ENCODE results near the gene ZDHHC3.
A peak's percentile ranks its signal among the peaks of the same experiment; 100 is the strongest.

The ZDHHC3 gene

GRCh38 chr3:44968447-44968858 is 7.5 kb downstream of the ZDHHC3 start:
- no peak for DNase-seq
- H4K8ac ChIP-seq (ENCODE audit: low read depth, low read length): no peak overlapping the region
- H2BK12ac ChIP-seq (ENCODE audit: low read length): no peak overlapping the region
- H2AFZ ChIP-seq (ENCODE audit: insufficient read depth, low read length, poor library complexity): no peak overlapping the region
- H3K9me3 ChIP-seq (ENCODE audit: insufficient read depth, low read depth, low read length): no peaks in the 10 kb centered on the region
- no peak overlapping the region for H3K23ac ChIP-seq (ENCODE audit: low read length)
- no peak overlapping the region for H3K4me3 ChIP-seq (ENCODE audit: low read depth, low read length)
- H2BK120ac ChIP-seq (ENCODE audit: insufficient read depth, low read length, poor library complexity): no peak overlapping the region
- H3K4ac ChIP-seq (ENCODE audit: low read depth, low read length): no peak overlapping the region
- H3K79me1 ChIP-seq (ENCODE audit: low read length): no peaks in the 10 kb centered on the region
- no peak overlapping the region for H4K12ac ChIP-seq (ENCODE audit: low read depth, low read length)
- H3K79me2 ChIP-seq (ENCODE audit: control insufficient read depth, insufficient read depth, low read length, poor library complexity): no peaks in the 10 kb centered on the region
- no CpG with 5 or more reads among the region's 6 CpGs for WGBS (ENCODE audit: extremely low coverage, insufficient coverage, insufficient read length)
- peaks cover 7 to 26% of the 10 kb centered on the region in 2 experiments for H3K4me1 ChIP-seq (ENCODE audit: control insufficient read depth in 1 of 2, insufficient read depth in 2 of 2, low read length in 2 of 2)
- no peak overlapping the region for H2BK5ac ChIP-seq (ENCODE audit: low read depth, low read length, poor library complexity)
- H3K27me3 ChIP-seq (ENCODE audit: insufficient read depth, low read length): no peaks in the 10 kb centered on the region
- H3K27ac ChIP-seq (ENCODE audit: low read depth, low read length): no peak overlapping the region
- no peak overlapping the region for H4K91ac ChIP-seq (ENCODE audit: low read depth, low read length)
- no peak overlapping the region for H2AK5ac ChIP-seq (ENCODE audit: low read length)
- H3K36me3 ChIP-seq (ENCODE audit: control insufficient read depth in 1 of 2, insufficient read depth in 2 of 2, low read length in 2 of 2): no peaks in the 10 kb centered on the region
- no peak overlapping the region for H3K14ac ChIP-seq (ENCODE audit: low read length)
- no peak overlapping the region for H3K4me2 ChIP-seq (ENCODE audit: low read length)
- H3K9ac ChIP-seq (ENCODE audit: low read length): no peak overlapping the region
- no peak overlapping the region for H3K18ac ChIP-seq (ENCODE audit: low read length)

- Histone ChIP-seq H3K4ac (ENCODE audit: low read depth, low read length) (no peak overlapping the region), H4K8ac (ENCODE audit: low read depth, low read length) (no peak overlapping the region), H2AFZ (ENCODE audit: insufficient read depth, low read length, poor library complexity) (no peak overlapping the region)
These were observed 9.1 kb downstream of the ZDHHC3 start for GRCh38 chr3:44966795-44967278.

GRCh38 chr3:44965165-44965564 is 10.8 kb downstream of the ZDHHC3 start:
- Histone ChIP-seq H3K9ac (ENCODE audit: low read length) (no peak overlapping the region), H2AK5ac (ENCODE audit: low read length) (no peak overlapping the region), H2BK5ac (ENCODE audit: low read depth, low read length, poor library complexity) (no peak overlapping the region), H3K18ac (ENCODE audit: low read length) (no peak overlapping the region), H3K9me3 (ENCODE audit: insufficient read depth, low read depth, low read length) (no peaks in the 10 kb centered on the region), H2BK120ac (ENCODE audit: insufficient read depth, low read length, poor library complexity) (no peak overlapping the region), H3K27ac (ENCODE audit: low read depth, low read length) (no peak overlapping the region), H3K36me3 (ENCODE audit: control insufficient read depth in 1 of 2, insufficient read depth in 2 of 2, low read length in 2 of 2) (no peaks in the 10 kb centered on the region), H3K79me1 (ENCODE audit: low read length) (no peaks in the 10 kb centered on the region), H2AFZ (ENCODE audit: insufficient read depth, low read length, poor library complexity) (no peak overlapping the region), H3K4me2 (ENCODE audit: low read length) (no peak overlapping the region), H2BK12ac (ENCODE audit: low read length) (no peak overlapping the region), H3K23ac (ENCODE audit: low read length) (no peak overlapping the region), H3K79me2 (ENCODE audit: control insufficient read depth, insufficient read depth, low read length, poor library complexity) (no peaks in the 10 kb centered on the region), H4K8ac (ENCODE audit: low read depth, low read length) (no peak overlapping the region), H4K91ac (ENCODE audit: low read depth, low read length) (no peak overlapping the region), H3K27me3 (ENCODE audit: insufficient read depth, low read length) (no peaks in the 10 kb centered on the region), H3K4me3 (ENCODE audit: low read depth, low read length) (no peak overlapping the region), H4K12ac (ENCODE audit: low read depth, low read length) (no peak overlapping the region), H3K4me1 (ENCODE audit: control insufficient read depth in 1 of 2, insufficient read depth in 2 of 2, low read length in 2 of 2) (peaks cover 4 to 17% of the 10 kb centered on the region in 2 experiments), H3K4ac (ENCODE audit: low read depth, low read length) (peak overlapping the region; percentile 1), H3K14ac (ENCODE audit: low read length) (no peak overlapping the region)
- DNase-seq: no peak
- no CpG with 5 or more reads among the region's 3 CpGs for WGBS (ENCODE audit: extremely low coverage, insufficient coverage, insufficient read length)

More at GRCh38 chr3:44966795-44967278, 9.1 kb downstream of the ZDHHC3 start:
- no peak overlapping the region for H3K14ac ChIP-seq (ENCODE audit: low read length)
- no peak overlapping the region for H2BK120ac ChIP-seq (ENCODE audit: insufficient read depth, low read length, poor library complexity)
- H3K4me3 ChIP-seq (ENCODE audit: low read depth, low read length): no peak overlapping the region
- H3K23ac ChIP-seq (ENCODE audit: low read length): no peak overlapping the region
- no peak overlapping the region for H4K91ac ChIP-seq (ENCODE audit: low read depth, low read length)
- H4K12ac ChIP-seq (ENCODE audit: low read depth, low read length): no peak overlapping the region
- H3K4me2 ChIP-seq (ENCODE audit: low read length): no peak overlapping the region
- no peaks in the 10 kb centered on the region for H3K9me3 ChIP-seq (ENCODE audit: insufficient read depth, low read depth, low read length)
- H2BK5ac ChIP-seq (ENCODE audit: low read depth, low read length, poor library complexity): no peak overlapping the region
- no peak overlapping the region for H2BK12ac ChIP-seq (ENCODE audit: low read length)
- H3K79me1 ChIP-seq (ENCODE audit: low read length): no peaks in the 10 kb centered on the region
- peaks cover 7 to 25% of the 10 kb centered on the region in 2 experiments for H3K4me1 ChIP-seq (ENCODE audit: control insufficient read depth in 1 of 2, insufficient read depth in 2 of 2, low read length in 2 of 2)
- H3K27ac ChIP-seq (ENCODE audit: low read depth, low read length): no peak overlapping the region
- WGBS (ENCODE audit: extremely low coverage, insufficient coverage, insufficient read length): no CpG with 5 or more reads among the region's 3 CpGs
- H3K9ac ChIP-seq (ENCODE audit: low read length): no peak overlapping the region
- peak; percentile 77 to 81 for DNase-seq
- no peaks in the 10 kb centered on the region for H3K36me3 ChIP-seq (ENCODE audit: control insufficient read depth in 1 of 2, insufficient read depth in 2 of 2, low read length in 2 of 2)
- no peaks in the 10 kb centered on the region for H3K27me3 ChIP-seq (ENCODE audit: insufficient read depth, low read length)
- no peak overlapping the region for H2AK5ac ChIP-seq (ENCODE audit: low read length)
- H3K18ac ChIP-seq (ENCODE audit: low read length): no peak overlapping the region
- no peaks in the 10 kb centered on the region for H3K79me2 ChIP-seq (ENCODE audit: control insufficient read depth, insufficient read depth, low read length, poor library complexity)

- Histone ChIP-seq H3K14ac (ENCODE audit: low read length) (no peak overlapping the region), H4K8ac (ENCODE audit: low read depth, low read length) (no peak overlapping the region), H4K91ac (ENCODE audit: low read depth, low read length) (no peak overlapping the region), H4K12ac (ENCODE audit: low read depth, low read length) (no peak overlapping the region), H2AFZ (ENCODE audit: insufficient read depth, low read length, poor library complexity) (no peak overlapping the region), H3K79me2 (ENCODE audit: control insufficient read depth, insufficient read depth, low read length, poor library complexity) (no peaks in the 10 kb centered on the region), H3K27ac (ENCODE audit: low read depth, low read length) (no peak overlapping the region), H3K23ac (ENCODE audit: low read length) (no peak overlapping the region), H3K4me2 (ENCODE audit: low read length) (no peak overlapping the region), H3K79me1 (ENCODE audit: low read length) (no peaks in the 10 kb centered on the region), H3K9me3 (ENCODE audit: insufficient read depth, low read depth, low read length) (no peaks in the 10 kb centered on the region), H3K4me3 (ENCODE audit: low read depth, low read length) (no peak overlapping the region), H3K18ac (ENCODE audit: low read length) (no peak overlapping the region), H3K9ac (ENCODE audit: low read length) (no peak overlapping the region), H2AK5ac (ENCODE audit: low read length) (no peak overlapping the region), H2BK120ac (ENCODE audit: insufficient read depth, low read length, poor library complexity) (no peak overlapping the region), H3K27me3 (ENCODE audit: insufficient read depth, low read length) (no peaks in the 10 kb centered on the region), H2BK5ac (ENCODE audit: low read depth, low read length, poor library complexity) (no peak overlapping the region), H3K36me3 (ENCODE audit: control insufficient read depth in 1 of 2, insufficient read depth in 2 of 2, low read length in 2 of 2) (peaks cover 4 to 5% of the 10 kb centered on the region in 2 experiments), H2BK12ac (ENCODE audit: low read length) (no peak overlapping the region), H3K4ac (ENCODE audit: low read depth, low read length) (no peak overlapping the region), H3K4me1 (ENCODE audit: control insufficient read depth in 1 of 2, insufficient read depth in 2 of 2, low read length in 2 of 2) (peaks cover 5 to 10% of the 10 kb centered on the region in 2 experiments)
- WGBS (ENCODE audit: extremely low coverage, insufficient coverage, insufficient read length): no CpG with 5 or more reads among the region's 4 CpGs
- no peak for DNase-seq
These were observed 12.2 kb downstream of the ZDHHC3 start for GRCh38 chr3:44963571-44964325.
